GM12878 (cell line): ENCODE data around the gene CHPF2.

Experiments
- EP300 ChIP-seq, 2 experiments: fragments of 150-350 bp in 1 of 2; IDR thresholded peaks; 2 replicates each; pipeline ENCODE4 v1.6.1; 2011 to 2012; ENCODE audit warnings: low read depth in 2 of 2, low read length in 2 of 2, borderline replicate concordance in 1 of 2, improper control_type of control experiment in 1 of 2, inconsistent platforms in 1 of 2; ENCODE audit not compliant: control insufficient read depth in 1 of 2
- ESRRA ChIP-seq: IDR thresholded peaks from 2 replicates; pipeline ENCODE4 v1.6.1; 2012; ENCODE audit warnings: mild to moderate bottlenecking, low read length, improper control_type of control experiment
- EZH2 ChIP-seq: IDR thresholded peaks from 2 replicates; pipeline ENCODE4 v1.6.1; 2012; ENCODE audit warnings: low read depth, mild to moderate bottlenecking, control low read depth, inconsistent platforms, low read length, borderline replicate concordance; ENCODE audit not compliant: control insufficient read depth
- HDGF ChIP-seq: fragments of 450-650 bp; IDR thresholded peaks from 2 replicates; pipeline ENCODE4 v1.6.1; 2016; ENCODE audit warnings: antibody characterized with exemption
- JUNB ChIP-seq: IDR thresholded peaks from 2 replicates; pipeline ENCODE4 v1.6.1; 2016; ENCODE audit warnings: antibody characterized with exemption, mild to moderate bottlenecking
- NFIC ChIP-seq: IDR thresholded peaks from 2 replicates; pipeline ENCODE4 v1.6.1; 2012; ENCODE audit warnings: low read depth, mild to moderate bottlenecking, inconsistent platforms, low read length, moderate library complexity
- NR2C1 ChIP-seq: fragments of 450-650 bp; IDR thresholded peaks from 2 replicates; pipeline ENCODE4 v1.6.1; 2017; ENCODE audit warnings: antibody characterized with exemption, mild to moderate bottlenecking, moderate library complexity
- POLR2A ChIP-seq: IDR thresholded peaks from 2 replicates; pipeline ENCODE4 v1.6.1; 2011; ENCODE audit warnings: low read depth, mild to moderate bottlenecking, low read length
- POLR2AphosphoS5 ChIP-seq: IDR thresholded peaks from 2 replicates; pipeline ENCODE4 v1.6.1; 2011; ENCODE audit warnings: mild to moderate bottlenecking, low read length, inconsistent platforms
- TCF3 ChIP-seq: IDR thresholded peaks from 2 replicates; pipeline ENCODE4 v1.6.1; 2012; ENCODE audit warnings: low read depth, mild to moderate bottlenecking, low read length, borderline replicate concordance; ENCODE audit not compliant: insufficient read depth
- ZBED1 ChIP-seq: IDR thresholded peaks from 2 replicates; pipeline ENCODE4 v1.6.1; 2016; ENCODE audit warnings: borderline replicate concordance
- TF ChIP-seq, protein P1 (sequence below): IDR thresholded peaks from 2 replicates; pipeline ENCODE4 v1.6.1; 2012; ENCODE audit warnings: mild to moderate bottlenecking, low read depth, low read length
- TF ChIP-seq, protein P2 (sequence below), 3 experiments: IDR thresholded peaks in 2 of 3; conservative IDR thresholded peaks in 1 of 3; 2 replicates each; pipeline ENCODE4 v1.5.1; 2011; ENCODE audit warnings: low read depth in 3 of 3, low read length in 3 of 3, mild to moderate bottlenecking in 3 of 3, control low read depth in 2 of 3, moderate library complexity in 2 of 3, inconsistent platforms in 1 of 3, mixed read lengths in 1 of 3; ENCODE audit not compliant: control insufficient read depth in 2 of 3, insufficient read depth in 1 of 3; ENCODE audit errors: extremely low read depth in 1 of 3
- TF ChIP-seq, protein P3 (sequence below): IDR thresholded peaks from 2 replicates; pipeline ENCODE4 v1.6.1; 2011; ENCODE audit warnings: low read depth, mild to moderate bottlenecking, low read length, moderate library complexity, borderline replicate concordance; ENCODE audit errors: extremely low read depth

DNA sequence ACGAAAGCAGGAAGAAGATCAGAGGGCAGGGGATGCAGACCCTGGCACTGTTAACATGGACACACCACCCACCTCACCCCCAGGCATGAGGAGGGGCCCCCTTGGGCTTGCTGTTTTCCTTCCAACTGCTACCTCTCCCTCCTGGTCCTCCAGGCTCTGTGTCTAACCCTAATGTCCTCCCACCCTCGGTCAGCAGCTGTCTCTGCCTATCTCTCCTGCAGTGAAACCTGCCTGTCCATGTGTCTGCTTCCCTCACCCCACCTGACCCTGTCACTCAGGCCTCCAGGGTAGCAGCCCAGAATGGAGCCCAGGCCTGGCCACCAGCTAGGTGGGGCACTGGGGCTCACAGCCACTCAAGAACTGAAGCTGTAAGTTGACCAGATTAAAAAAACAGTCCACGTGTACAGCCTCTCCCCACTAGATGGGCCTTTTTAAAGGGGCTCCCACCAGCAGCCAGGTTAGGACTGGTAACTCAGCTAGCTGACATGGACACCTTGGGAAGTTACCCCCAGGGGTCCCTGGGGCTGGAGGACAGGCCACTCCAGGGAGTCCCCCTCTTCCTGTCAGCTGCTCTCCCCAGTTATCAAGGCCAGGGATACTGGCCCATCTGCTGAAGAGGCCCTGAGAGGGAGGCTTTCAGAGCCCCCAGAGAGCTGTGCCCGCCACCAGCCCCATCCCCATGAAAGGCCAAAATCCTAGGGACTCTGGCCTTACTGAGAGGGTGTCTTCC is 14.7 kb downstream of the CHPF2 start:
- TF ChIP-seq, protein P1, sequence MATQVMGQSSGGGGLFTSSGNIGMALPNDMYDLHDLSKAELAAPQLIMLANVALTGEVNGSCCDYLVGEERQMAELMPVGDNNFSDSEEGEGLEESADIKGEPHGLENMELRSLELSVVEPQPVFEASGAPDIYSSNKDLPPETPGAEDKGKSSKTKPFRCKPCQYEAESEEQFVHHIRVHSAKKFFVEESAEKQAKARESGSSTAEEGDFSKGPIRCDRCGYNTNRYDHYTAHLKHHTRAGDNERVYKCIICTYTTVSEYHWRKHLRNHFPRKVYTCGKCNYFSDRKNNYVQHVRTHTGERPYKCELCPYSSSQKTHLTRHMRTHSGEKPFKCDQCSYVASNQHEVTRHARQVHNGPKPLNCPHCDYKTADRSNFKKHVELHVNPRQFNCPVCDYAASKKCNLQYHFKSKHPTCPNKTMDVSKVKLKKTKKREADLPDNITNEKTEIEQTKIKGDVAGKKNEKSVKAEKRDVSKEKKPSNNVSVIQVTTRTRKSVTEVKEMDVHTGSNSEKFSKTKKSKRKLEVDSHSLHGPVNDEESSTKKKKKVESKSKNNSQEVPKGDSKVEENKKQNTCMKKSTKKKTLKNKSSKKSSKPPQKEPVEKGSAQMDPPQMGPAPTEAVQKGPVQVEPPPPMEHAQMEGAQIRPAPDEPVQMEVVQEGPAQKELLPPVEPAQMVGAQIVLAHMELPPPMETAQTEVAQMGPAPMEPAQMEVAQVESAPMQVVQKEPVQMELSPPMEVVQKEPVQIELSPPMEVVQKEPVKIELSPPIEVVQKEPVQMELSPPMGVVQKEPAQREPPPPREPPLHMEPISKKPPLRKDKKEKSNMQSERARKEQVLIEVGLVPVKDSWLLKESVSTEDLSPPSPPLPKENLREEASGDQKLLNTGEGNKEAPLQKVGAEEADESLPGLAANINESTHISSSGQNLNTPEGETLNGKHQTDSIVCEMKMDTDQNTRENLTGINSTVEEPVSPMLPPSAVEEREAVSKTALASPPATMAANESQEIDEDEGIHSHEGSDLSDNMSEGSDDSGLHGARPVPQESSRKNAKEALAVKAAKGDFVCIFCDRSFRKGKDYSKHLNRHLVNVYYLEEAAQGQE: no peak
- TF ChIP-seq HDGF (no peak), POLR2AphosphoS5 (no peak), JUNB (no peak), ESRRA (no peak), NFIC (no peak), NR2C1 (no peak), POLR2A (no peak), EZH2 (no peak), TCF3 (no peak), ZBED1 (no peak), EP300 (IDR thresholded peaks at IDR 0.05; ENCODE audit: borderline replicate concordance in 1 of 2, control insufficient read depth in 1 of 2, low read depth in 2 of 2, low read length in 2 of 2) (no peak)
- TF ChIP-seq, protein P2, sequence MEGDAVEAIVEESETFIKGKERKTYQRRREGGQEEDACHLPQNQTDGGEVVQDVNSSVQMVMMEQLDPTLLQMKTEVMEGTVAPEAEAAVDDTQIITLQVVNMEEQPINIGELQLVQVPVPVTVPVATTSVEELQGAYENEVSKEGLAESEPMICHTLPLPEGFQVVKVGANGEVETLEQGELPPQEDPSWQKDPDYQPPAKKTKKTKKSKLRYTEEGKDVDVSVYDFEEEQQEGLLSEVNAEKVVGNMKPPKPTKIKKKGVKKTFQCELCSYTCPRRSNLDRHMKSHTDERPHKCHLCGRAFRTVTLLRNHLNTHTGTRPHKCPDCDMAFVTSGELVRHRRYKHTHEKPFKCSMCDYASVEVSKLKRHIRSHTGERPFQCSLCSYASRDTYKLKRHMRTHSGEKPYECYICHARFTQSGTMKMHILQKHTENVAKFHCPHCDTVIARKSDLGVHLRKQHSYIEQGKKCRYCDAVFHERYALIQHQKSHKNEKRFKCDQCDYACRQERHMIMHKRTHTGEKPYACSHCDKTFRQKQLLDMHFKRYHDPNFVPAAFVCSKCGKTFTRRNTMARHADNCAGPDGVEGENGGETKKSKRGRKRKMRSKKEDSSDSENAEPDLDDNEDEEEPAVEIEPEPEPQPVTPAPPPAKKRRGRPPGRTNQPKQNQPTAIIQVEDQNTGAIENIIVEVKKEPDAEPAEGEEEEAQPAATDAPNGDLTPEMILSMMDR (IDR thresholded peaks at IDR 0.05 in 2 of 3, conservative IDR thresholded peaks at IDR 0.05 in 1 of 3; ENCODE audit: control insufficient read depth in 2 of 3, extremely low read depth in 1 of 3, insufficient read depth in 1 of 3, low read depth in 3 of 3, low read length in 3 of 3): no peak
- TF ChIP-seq, protein P3, sequence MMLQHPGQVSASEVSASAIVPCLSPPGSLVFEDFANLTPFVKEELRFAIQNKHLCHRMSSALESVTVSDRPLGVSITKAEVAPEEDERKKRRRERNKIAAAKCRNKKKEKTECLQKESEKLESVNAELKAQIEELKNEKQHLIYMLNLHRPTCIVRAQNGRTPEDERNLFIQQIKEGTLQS: no peak
